ENCODE data around the gene SUMF1.

DNA sequence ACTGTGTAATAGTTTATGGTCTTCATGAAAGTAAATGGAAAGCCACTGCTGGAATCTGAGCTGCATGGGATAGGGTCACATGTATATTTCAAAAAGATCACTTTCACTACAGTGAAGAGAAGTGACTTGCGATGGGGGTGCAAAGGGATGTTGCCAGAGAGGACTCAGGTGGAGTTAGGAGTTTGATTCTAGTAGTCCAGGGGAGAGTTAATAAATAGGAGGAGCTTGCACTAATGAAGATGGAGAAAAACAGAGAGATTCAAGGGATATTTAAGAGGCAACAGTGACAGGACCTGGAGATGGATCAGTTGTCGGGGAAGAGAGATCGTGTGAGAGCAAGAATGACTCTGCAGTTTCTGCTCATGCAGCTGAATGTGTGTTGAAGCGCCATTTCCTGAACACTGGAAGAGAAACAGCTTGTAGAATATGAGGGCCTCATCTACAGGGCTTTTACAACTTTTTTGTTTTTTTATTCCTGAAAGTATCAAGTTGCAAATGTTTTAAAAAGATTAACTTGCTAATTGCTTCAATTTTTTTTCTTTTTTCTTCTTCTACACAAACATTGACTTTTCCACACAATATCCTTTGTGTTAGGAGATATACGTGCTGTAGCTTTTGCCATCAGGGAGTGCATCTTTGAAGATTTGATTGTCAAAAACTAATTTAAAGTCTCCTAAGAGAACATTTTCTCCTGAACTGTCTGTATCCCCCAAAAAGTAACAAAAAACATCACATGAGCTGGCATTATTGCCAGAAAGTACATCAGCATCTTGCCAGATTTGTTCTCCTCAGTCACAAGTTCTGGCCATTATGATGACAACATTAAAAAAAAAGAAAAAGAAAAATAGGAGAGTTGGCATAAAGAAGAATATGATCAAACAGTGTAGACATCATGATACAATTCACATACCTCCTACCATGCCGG lies 126.4 kb downstream of the SUMF1 start:
- TF ChIP-seq CTCF (IDR thresholded peaks at IDR 0.05) (no peak), POLR2A (IDR thresholded peaks at IDR 0.05) (no peak)

Data from adrenal gland (tissue), 5 donors.